IMR-90 (cell line): ENCODE measurements around the gene JPH3. TPM values are rescaled to one million over a fixed set of nuclear protein-coding genes. Genes with fewer than 3 reads are reported as not detected.

Source experiments
- ATAC-seq: fragments of 200-7000 bp; cut with Tn5 transposase; 2 replicates; pipeline ENCODE4 v1.9.1; 2020; ENCODE audit warnings: low read depth, mild to moderate bottlenecking, moderate library complexity
- BruUV-seq: library from RNA; stranded (reverse); fragments of 400-500 nt; replicated peaks from 2 replicates; lab custom pipeline; 2021; lab: Mats Ljungman, UMichigan
- CTCF ChIA-PET: fragments of 300-600 bp; formaldehyde crosslinking; extraction: SDS; loops from one replicate; lab custom pipeline; 2021; ENCODE audit warnings: antibody characterized with exemption; lab: Yijun Ruan, JAX
- POLR2A ChIA-PET: fragments of 300-600 bp; sonication (Branson Sonifier 250); formaldehyde crosslinking; loops from one replicate; lab custom pipeline; 2022; ENCODE audit warnings: antibody characterized with exemption; ENCODE audit not compliant: unreplicated experiment; lab: Charles Lee
- DNase-seq: peaks from one replicate; pipeline ENCODE4 v3.0.0; 2013
- H2AFZ ChIP-seq: replicated peaks from 2 replicates; pipeline ENCODE3; 2013; ENCODE audit warnings: low read length, mild to moderate bottlenecking; ENCODE audit not compliant: poor library complexity
- H2AK5ac ChIP-seq: 2 replicates; pipeline ENCODE4 v1.6.1; 2013; ENCODE audit warnings: low read depth, low read length, inconsistent platforms
- H2AK9ac ChIP-seq: replicated peaks from 2 replicates; pipeline ENCODE3; 2013; ENCODE audit warnings: mild to moderate bottlenecking, low read depth, low read length, moderate library complexity; ENCODE audit not compliant: poor library complexity
- H2BK120ac ChIP-seq: 2 replicates; pipeline ENCODE4 v1.6.1; 2013; ENCODE audit warnings: low read depth, low read length, inconsistent platforms
- H2BK15ac ChIP-seq: 3 replicates; pipeline ENCODE4 v1.6.1; 2013; ENCODE audit warnings: low read depth, low read length, inconsistent platforms
- H2BK20ac ChIP-seq: 2 replicates; pipeline ENCODE4 v1.6.1; 2013; ENCODE audit warnings: low read depth, mild to moderate bottlenecking, inconsistent platforms, low read length, moderate library complexity
- H2BK5ac ChIP-seq: 2 replicates; pipeline ENCODE4 v1.6.1; 2013; ENCODE audit warnings: mild to moderate bottlenecking, low read depth, low read length, inconsistent platforms; ENCODE audit not compliant: poor library complexity, severe bottlenecking
- H3K14ac ChIP-seq: replicated peaks from 2 replicates; pipeline ENCODE4 v1.6.1; 2013; ENCODE audit warnings: low read depth, low read length, inconsistent platforms
- H3K18ac ChIP-seq: 2 replicates; pipeline ENCODE4 v1.6.1; 2013; ENCODE audit warnings: low read depth, low read length, control low read depth
- H3K23ac ChIP-seq: 2 replicates; pipeline ENCODE4 v1.6.1; 2013; ENCODE audit warnings: low read depth, low read length, inconsistent platforms
- H3K27ac ChIP-seq: 2 replicates; pipeline ENCODE4 v1.5.1; 2013; ENCODE audit warnings: mild to moderate bottlenecking, control low read depth, low read length; ENCODE audit not compliant: insufficient read depth
- H3K27me3 ChIP-seq: 2 replicates; pipeline ENCODE4 v1.6.1; 2013; ENCODE audit warnings: low read length; ENCODE audit not compliant: control insufficient read depth, insufficient read depth
- H3K36me3 ChIP-seq: 2 replicates; pipeline ENCODE4 v1.6.1; 2013; ENCODE audit warnings: low read length, mixed read lengths; ENCODE audit not compliant: control insufficient read depth, insufficient read depth
- H3K4ac ChIP-seq: 2 replicates; pipeline ENCODE4 v1.6.1; 2013; ENCODE audit warnings: low read depth, low read length, inconsistent platforms
- H3K4me1 ChIP-seq: 2 replicates; pipeline ENCODE4 v1.6.1; 2013; ENCODE audit warnings: low read length, mixed read lengths; ENCODE audit not compliant: control insufficient read depth, insufficient read depth
- H3K4me2 ChIP-seq: 2 replicates; pipeline ENCODE4 v1.6.1; 2013; ENCODE audit warnings: low read depth, mild to moderate bottlenecking, control low read depth, low read length, moderate library complexity
- H3K4me3 ChIP-seq: 2 replicates; pipeline ENCODE4 v1.5.1; 2013; ENCODE audit warnings: low read depth, mild to moderate bottlenecking, control low read depth, low read length, moderate library complexity; ENCODE audit not compliant: insufficient read depth
- H3K56ac ChIP-seq: 2 replicates; pipeline ENCODE4 v1.6.1; 2013; ENCODE audit warnings: low read length, inconsistent platforms; ENCODE audit not compliant: insufficient read depth; ENCODE audit errors: extremely low read depth
- H3K79me1 ChIP-seq, 2 experiments: 2 replicates each; pipeline ENCODE4 v1.6.1; 2013; ENCODE audit warnings: low read length in 2 of 2, inconsistent platforms in 1 of 2, low read depth in 1 of 2
- H3K9ac ChIP-seq: 2 replicates; pipeline ENCODE4 v1.6.1; 2013; ENCODE audit warnings: low read depth, low read length, control low read depth
- H3K9me1 ChIP-seq: 2 replicates; pipeline ENCODE4 v1.6.1; 2013; ENCODE audit warnings: low read length, inconsistent platforms; ENCODE audit not compliant: insufficient read depth
- H3K9me3 ChIP-seq: 2 replicates; pipeline ENCODE4 v1.6.1; 2013; ENCODE audit warnings: low read length; ENCODE audit not compliant: control insufficient read depth, insufficient read depth
- H4K20me1 ChIP-seq: 2 replicates; pipeline ENCODE4 v1.6.1; 2013; ENCODE audit warnings: low read length, inconsistent platforms; ENCODE audit not compliant: insufficient read depth
- H4K5ac ChIP-seq: 2 replicates; pipeline ENCODE4 v1.6.1; 2013; ENCODE audit warnings: mild to moderate bottlenecking, low read depth, low read length, control low read depth
- H4K8ac ChIP-seq, 2 experiments: 2 replicates each; pipeline ENCODE4 v1.6.1; 2013; ENCODE audit warnings: low read depth in 2 of 2, low read length in 2 of 2, control low read depth in 1 of 2, inconsistent platforms in 1 of 2
- H4K91ac ChIP-seq: 2 replicates; pipeline ENCODE4 v1.6.1; 2013; ENCODE audit warnings: low read depth, low read length, inconsistent platforms; ENCODE audit not compliant: insufficient read depth
- BHLHE40 ChIP-seq: fragments of 150-350 bp; IDR thresholded peaks from 2 replicates; pipeline ENCODE4 v1.6.1; 2016; ENCODE audit warnings: mild to moderate bottlenecking, low read depth, low read length
- CEBPB ChIP-seq: IDR thresholded peaks from 2 replicates; pipeline ENCODE4 v1.6.1; 2012; ENCODE audit warnings: low read depth, low read length, improper control_type of control experiment
- CHD1 ChIP-seq: IDR thresholded peaks from 2 replicates; pipeline ENCODE4 v1.6.1; 2012; ENCODE audit warnings: low read depth, low read length, improper control_type of control experiment
- CTCF ChIP-seq: conservative IDR thresholded peaks from 2 replicates; pipeline ENCODE4 v1.5.1; 2012; ENCODE audit warnings: mild to moderate bottlenecking, low read depth, low read length, improper control_type of control experiment
- ELK1 ChIP-seq: fragments of 150-350 bp; IDR thresholded peaks from 2 replicates; pipeline ENCODE4 v1.6.1; 2016; ENCODE audit warnings: low read depth, mild to moderate bottlenecking, low read length, moderate library complexity, borderline replicate concordance
- FOS ChIP-seq: fragments of 150-350 bp; IDR thresholded peaks from 2 replicates; pipeline ENCODE4 v1.6.1; 2016; ENCODE audit warnings: low read depth, low read length
- MAFK ChIP-seq: IDR thresholded peaks from 2 replicates; pipeline ENCODE4 v1.6.1; 2012; ENCODE audit warnings: low read depth, low read length, improper control_type of control experiment
- MAZ ChIP-seq: IDR thresholded peaks from 2 replicates; pipeline ENCODE4 v1.6.1; 2012; ENCODE audit warnings: low read depth, mild to moderate bottlenecking, low read length, improper control_type of control experiment, moderate library complexity, borderline replicate concordance
- NFE2L2 ChIP-seq: fragments of 150-350 bp; IDR thresholded peaks from 2 replicates; pipeline ENCODE4 v1.6.1; 2016; ENCODE audit warnings: low read depth, mild to moderate bottlenecking, low read length
- RAD21 ChIP-seq: IDR thresholded peaks from 2 replicates; pipeline ENCODE4 v1.6.1; 2012; ENCODE audit warnings: low read length, improper control_type of control experiment
- RCOR1 ChIP-seq: IDR thresholded peaks from 2 replicates; pipeline ENCODE4 v1.6.1; 2012; ENCODE audit warnings: mild to moderate bottlenecking, low read length, improper control_type of control experiment; ENCODE audit not compliant: insufficient replicate concordance
- RFX5 ChIP-seq: IDR thresholded peaks from 2 replicates; pipeline ENCODE4 v1.8.0; 2012; ENCODE audit warnings: low read depth, mild to moderate bottlenecking, low read length, moderate library complexity
- SMC3 ChIP-seq: fragments of 150-350 bp; IDR thresholded peaks from 2 replicates; pipeline ENCODE4 v1.6.1; 2016; ENCODE audit warnings: low read depth, mild to moderate bottlenecking, antibody characterized with exemption, low read length, moderate library complexity
- USF2 ChIP-seq: fragments of 150-350 bp; IDR thresholded peaks from 2 replicates; pipeline ENCODE4 v1.6.1; 2017; ENCODE audit warnings: mild to moderate bottlenecking, antibody characterized with exemption, low read length, low read depth
- WGBS, 2 experiments: methylation state at CpG; one replicate each; pipeline versions ENCODE4 v1.1.5 to v1.1.7; 2013; ENCODE audit warnings: missing lambda C conversion rate in 2 of 2; ENCODE audit not compliant: insufficient read length in 1 of 2; ENCODE audit errors: extremely low coverage in 2 of 2; 5-methylcytosine and 5-hydroxymethylcytosine counted together
- dilution Hi-C: fragments of 300-500 bp; cut with HindIII; formaldehyde crosslinking; loops from one replicate; pipeline ENCODE4 v1.14.3; 2018; ENCODE audit warnings: low sequenced_read_pairs; ENCODE audit not compliant: unreplicated experiment
- in situ Hi-C: fragments of 300-500 bp; cut with MboI; formaldehyde crosslinking; loops from 3 replicates; pipeline ENCODE4 v1.14.3; 2019; ENCODE audit warnings: low sequenced_read_pairs, inconsistent platforms, mixed read lengths
- intact Hi-C: fragments of 100-400 bp; cut with micrococcal nuclease; formaldehyde crosslinking; loops from 2 replicates; pipeline ENCODE4 v1.10.0; 2022
- polyA plus RNA-seq, 3 experiments: library from polyadenylated mRNA; depleted of rRNA; stranded (reverse); fragments of >200 nt; gene quantifications; 2 replicates each; pipeline ENCODE4 v1.2.3, GENCODE V29; 2012; ENCODE audit warnings: low replicate concordance in 1 of 3
- total RNA-seq: library from RNA; depleted of rRNA; stranded (reverse); fragments of >200 nt; gene quantifications from 2 replicates; pipeline ENCODE4 v1.2.3, GENCODE V29; 2012

JPH3 gene
- total and polyA plus RNA-seq, 2 of the 4 experiments (the other 2 are of a cell fraction): 0.03 TPM; not detected in 1

DNA sequence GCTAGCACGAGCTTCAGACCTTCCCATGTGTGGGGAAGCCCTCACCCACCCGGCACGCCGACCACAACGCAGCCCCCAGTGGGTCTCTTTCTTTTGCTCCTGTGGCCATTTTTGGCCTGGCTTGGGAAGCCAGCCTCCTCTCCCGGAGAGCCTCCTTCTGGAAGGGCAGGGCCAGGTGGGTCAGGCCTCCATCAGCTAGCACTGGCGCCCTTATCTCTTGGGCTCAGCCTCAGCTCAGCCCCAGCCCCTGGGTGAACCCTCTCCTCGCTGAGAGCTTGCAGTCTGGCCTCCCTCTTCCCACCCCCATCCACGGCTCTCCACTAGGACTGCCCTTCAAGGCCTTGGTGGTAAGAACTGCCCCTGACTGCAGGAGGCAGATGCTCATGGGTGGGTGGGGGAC is 14.7 kb upstream of the JPH3 start:
- H3K4ac ChIP-seq: no peak overlapping the region
- POLR2A ChIA-PET: no interaction called here
- H4K5ac ChIP-seq: no peak overlapping the region
- no peaks in the 10 kb centered on the region for H3K36me3 ChIP-seq
- DNase-seq: no peak
- H2AFZ ChIP-seq: no peak overlapping the region
- no peaks in the 10 kb centered on the region for H3K9me3 ChIP-seq
- dilution Hi-C loops (no loop called here), intact Hi-C loops (loop anchor here (1.0 kb wide), 2 partner anchors 49 to 115 kb away; no protein-coding TSS in a partner anchor), in situ Hi-C loops (loop anchor here (5.0 kb wide), 1 partner anchor 180 kb away; the partner anchor contains the start of gene KLHDC4)
- no peak overlapping the region for H2BK120ac ChIP-seq
- no peak overlapping the region for H3K4me3 ChIP-seq
- no peak overlapping the region for H3K56ac ChIP-seq
- TF ChIP-seq NFE2L2 (no peak), SMC3 (no peak), USF2 (no peak), MAFK (no peak), BHLHE40 (no peak), ELK1 (no peak), CTCF (no peak), FOS (no peak), RCOR1 (no peak), RAD21 (no peak), CEBPB (no peak), MAZ (no peak), CHD1 (no peak), RFX5 (no peak)
- no peak overlapping the region for H3K9ac ChIP-seq
- no TSS peak for BruUV-seq
- no peak overlapping the region for H4K8ac ChIP-seq
- H2BK5ac ChIP-seq: no peak overlapping the region
- H2BK15ac ChIP-seq: no peak overlapping the region
- no peak overlapping the region for H3K18ac ChIP-seq
- no peak for ATAC-seq
- 0 out of 4 replicates have a peak, but pooled peaks cover 0 to 5% of the 10 kb centered on the region in 2 experiments for H3K79me1 ChIP-seq
- no peak overlapping the region for H2BK20ac ChIP-seq
- 89% methylated on average over 5 of the region's 9 CpGs; no CpG with 5 or more reads in 1 of the 2 experiments for WGBS, 2 experiments
- H3K4me2 ChIP-seq: no peak overlapping the region
- H3K14ac ChIP-seq: no peak overlapping the region
- no peaks in the 10 kb centered on the region for H4K20me1 ChIP-seq
- H3K27me3 ChIP-seq: peaks cover 36% of the 10 kb centered on the region
- H3K23ac ChIP-seq: no peak overlapping the region
- H4K91ac ChIP-seq: no peak overlapping the region
- CTCF ChIA-PET: interaction anchor here (0.6 to 2.8 kb wide), 3 partner anchors 43 to 182 kb away, joined by 3 to 10 read pairs (median 3); no protein-coding TSS in a partner anchor
- H3K27ac ChIP-seq: no peak overlapping the region
- peaks cover 12% of the 10 kb centered on the region for H3K9me1 ChIP-seq
- H2AK5ac ChIP-seq: no peak overlapping the region
- no peak overlapping the region for H2AK9ac ChIP-seq
- peaks cover 15% of the 10 kb centered on the region for H3K4me1 ChIP-seq
